HepG2 (cell line): ENCODE results near the gene KLHL12. TPM values are rescaled to one million over a fixed set of nuclear protein-coding genes. Genes with fewer than 3 reads are reported as not detected.

Source experiments
- GATA4 ChIP-seq: sonication (generic); IDR thresholded peaks from 2 replicates; pipeline ENCODE4 v1.6.1; 2016; ENCODE audit warnings: antibody characterized with exemption, low read depth, borderline replicate concordance
- IKZF1 ChIP-seq: fragments of 450-650 bp; IDR thresholded peaks from 2 replicates; pipeline ENCODE4 v1.7.1; 2016
- KDM4B ChIP-seq: sonication (generic); formaldehyde crosslinking; IDR thresholded peaks from 2 replicates; pipeline ENCODE4 v1.4.0; 2020; ENCODE audit warnings: missing genetic modification reagents
- LCORL ChIP-seq, 2 experiments: fragments of 450-650 bp in 1 of 2; sonication (generic) in 1 of 2; formaldehyde crosslinking in 1 of 2; IDR thresholded peaks; 2 replicates each; pipeline versions ENCODE4 v1.5.0 to v1.6.1; 2017 to 2020; ENCODE audit warnings: antibody characterized with exemption in 1 of 2, missing genetic modification reagents in 1 of 2
- NFKB2 ChIP-seq: sonication (generic); formaldehyde crosslinking; IDR thresholded peaks from 2 replicates; pipeline ENCODE4 v1.4.0; 2020; ENCODE audit warnings: missing genetic modification reagents, borderline replicate concordance
- NR0B2 ChIP-seq: sonication (generic); formaldehyde crosslinking; IDR thresholded peaks from 2 replicates; pipeline ENCODE4 v1.4.0; 2020; ENCODE audit warnings: mild to moderate bottlenecking, missing genetic modification reagents
- SALL2 ChIP-seq: sonication (generic); formaldehyde crosslinking; IDR thresholded peaks from 2 replicates; pipeline ENCODE4 v1.8.1; 2023; ENCODE audit warnings: mild to moderate bottlenecking, missing genetic modification reagents, inconsistent platforms
- TBX2 ChIP-seq: sonication (generic); formaldehyde crosslinking; IDR thresholded peaks from 2 replicates; pipeline ENCODE4 v1.5.0; 2020; ENCODE audit warnings: missing genetic modification reagents, mild to moderate bottlenecking, borderline replicate concordance
- XRCC5 ChIP-seq: fragments of 200-400 bp; formaldehyde crosslinking; optimal IDR thresholded peaks from 2 replicates; pipeline ENCODE3; 2017; ENCODE audit warnings: mild to moderate bottlenecking, low read length
- ZFP62 ChIP-seq: sonication (generic); formaldehyde crosslinking; IDR thresholded peaks from 2 replicates; pipeline ENCODE4 v1.4.0; 2020; ENCODE audit warnings: missing genetic modification reagents
- ZFY ChIP-seq: sonication (generic); formaldehyde crosslinking; IDR thresholded peaks from 2 replicates; pipeline ENCODE4 v1.4.0; 2020; ENCODE audit warnings: missing genetic modification reagents
- ZNF17 ChIP-seq: sonication (generic); formaldehyde crosslinking; IDR thresholded peaks from 2 replicates; pipeline ENCODE4 v1.5.0; 2020; ENCODE audit warnings: mild to moderate bottlenecking, missing genetic modification reagents
- polyA plus RNA-seq, 8 experiments: library from polyadenylated mRNA; depleted of rRNA in 3 of 8; stranded (reverse) in 7 of 8; unstranded in 1 of 8; fragments of >200 nt; fragmentation: Illumina TruSeq in 4 of 8; extraction: Trizol in 4 of 8; gene quantifications; 2 replicates each; pipeline versions ENCODE4 v1.2.1 to v1.2.3, GENCODE V29; 2011 to 2016; ENCODE audit warnings: low read depth in 4 of 8, missing spikeins in 1 of 8, mixed read lengths in 1 of 8; ENCODE audit not compliant: insufficient read depth in 1 of 8
- total RNA-seq, 5 experiments: library from RNA; depleted of rRNA; stranded (reverse); fragments of >200 nt; fragmentation: Illumina TruSeq; extraction: Trizol; gene quantifications; 2 replicates each; pipeline ENCODE4 v1.2.3, GENCODE V29; 2016; ENCODE audit warnings: low read depth in 1 of 5
- TF ChIP-seq, protein P1 (sequence below): sonication (generic); formaldehyde crosslinking; IDR thresholded peaks from 2 replicates; pipeline ENCODE4 v1.5.0; 2020; ENCODE audit warnings: mild to moderate bottlenecking, missing genetic modification reagents, borderline replicate concordance
- TF ChIP-seq, protein P2 (sequence below): sonication (generic); formaldehyde crosslinking; IDR thresholded peaks from 2 replicates; pipeline ENCODE4 v1.8.0; 2022; ENCODE audit warnings: missing genetic modification reagents, mild to moderate bottlenecking, inconsistent platforms, borderline replicate concordance
- TF ChIP-seq, protein P3 (sequence below): sonication (generic); formaldehyde crosslinking; IDR thresholded peaks from 2 replicates; pipeline ENCODE4 v1.5.0; 2020; ENCODE audit warnings: missing genetic modification reagents
- TF ChIP-seq, protein P4 (sequence below): IDR thresholded peaks from 2 replicates; pipeline ENCODE4 v1.6.1; 2016; ENCODE audit warnings: mild to moderate bottlenecking
- TF ChIP-seq, protein P5 (sequence below): sonication (generic); formaldehyde crosslinking; IDR thresholded peaks from 2 replicates; pipeline ENCODE4 v1.5.0; 2020; ENCODE audit warnings: missing genetic modification reagents
- TF ChIP-seq, protein P6 (sequence below): sonication (generic); formaldehyde crosslinking; IDR thresholded peaks from 2 replicates; pipeline ENCODE4 v1.5.0; 2020; ENCODE audit warnings: missing genetic modification reagents, mild to moderate bottlenecking, borderline replicate concordance

Gene KLHL12
- total and polyA plus RNA-seq, 2 of the 13 experiments (the other 11 are each of a cell fraction or from before 2014, with no cell fraction given): 19.2 to 25.2 TPM

- TF ChIP-seq, protein P1, sequence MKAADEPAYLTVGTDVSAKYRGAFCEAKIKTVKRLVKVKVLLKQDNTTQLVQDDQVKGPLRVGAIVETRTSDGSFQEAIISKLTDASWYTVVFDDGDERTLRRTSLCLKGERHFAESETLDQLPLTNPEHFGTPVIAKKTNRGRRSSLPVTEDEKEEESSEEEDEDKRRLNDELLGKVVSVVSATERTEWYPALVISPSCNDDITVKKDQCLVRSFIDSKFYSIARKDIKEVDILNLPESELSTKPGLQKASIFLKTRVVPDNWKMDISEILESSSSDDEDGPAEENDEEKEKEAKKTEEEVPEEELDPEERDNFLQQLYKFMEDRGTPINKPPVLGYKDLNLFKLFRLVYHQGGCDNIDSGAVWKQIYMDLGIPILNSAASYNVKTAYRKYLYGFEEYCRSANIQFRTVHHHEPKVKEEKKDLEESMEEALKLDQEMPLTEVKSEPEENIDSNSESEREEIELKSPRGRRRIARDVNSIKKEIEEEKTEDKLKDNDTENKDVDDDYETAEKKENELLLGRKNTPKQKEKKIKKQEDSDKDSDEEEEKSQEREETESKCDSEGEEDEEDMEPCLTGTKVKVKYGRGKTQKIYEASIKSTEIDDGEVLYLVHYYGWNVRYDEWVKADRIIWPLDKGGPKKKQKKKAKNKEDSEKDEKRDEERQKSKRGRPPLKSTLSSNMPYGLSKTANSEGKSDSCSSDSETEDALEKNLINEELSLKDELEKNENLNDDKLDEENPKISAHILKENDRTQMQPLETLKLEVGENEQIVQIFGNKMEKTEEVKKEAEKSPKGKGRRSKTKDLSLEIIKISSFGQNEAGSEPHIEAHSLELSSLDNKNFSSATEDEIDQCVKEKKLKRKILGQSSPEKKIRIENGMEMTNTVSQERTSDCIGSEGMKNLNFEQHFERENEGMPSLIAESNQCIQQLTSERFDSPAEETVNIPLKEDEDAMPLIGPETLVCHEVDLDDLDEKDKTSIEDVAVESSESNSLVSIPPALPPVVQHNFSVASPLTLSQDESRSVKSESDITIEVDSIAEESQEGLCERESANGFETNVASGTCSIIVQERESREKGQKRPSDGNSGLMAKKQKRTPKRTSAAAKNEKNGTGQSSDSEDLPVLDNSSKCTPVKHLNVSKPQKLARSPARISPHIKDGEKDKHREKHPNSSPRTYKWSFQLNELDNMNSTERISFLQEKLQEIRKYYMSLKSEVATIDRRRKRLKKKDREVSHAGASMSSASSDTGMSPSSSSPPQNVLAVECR (CRISPR knock-in tag): 0 out of 2 replicates have a peak, but pooled peaks have one; percentile 5
- TF ChIP-seq, protein P2, sequence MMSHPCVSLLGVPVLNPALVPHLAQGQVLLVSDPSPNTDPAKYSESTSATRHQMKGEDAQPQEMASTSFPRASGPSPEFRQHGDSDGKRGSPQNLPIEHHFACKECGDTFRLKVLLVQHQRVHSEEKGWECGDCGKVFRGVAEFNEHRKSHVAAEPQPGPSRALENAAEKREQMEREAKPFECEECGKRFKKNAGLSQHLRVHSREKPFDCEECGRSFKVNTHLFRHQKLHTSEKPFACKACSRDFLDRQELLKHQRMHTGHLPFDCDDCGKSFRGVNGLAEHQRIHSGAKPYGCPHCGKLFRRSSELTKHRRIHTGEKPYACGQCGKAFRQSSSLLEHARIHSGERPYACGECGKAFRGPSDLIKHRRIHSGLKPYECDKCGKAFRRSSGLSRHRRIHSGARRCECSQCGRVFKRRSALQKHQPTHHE: no peak
- no peak for TF ChIP-seq NR0B2 (CRISPR knock-in tag)
- TF ChIP-seq ZFP62 (CRISPR knock-in tag): no peak
- TF ChIP-seq TBX2 (CRISPR knock-in tag): no peak
- no peak for TF ChIP-seq ZNF17 (CRISPR knock-in tag)
- no peak for TF ChIP-seq IKZF1
- TF ChIP-seq, protein P3, sequence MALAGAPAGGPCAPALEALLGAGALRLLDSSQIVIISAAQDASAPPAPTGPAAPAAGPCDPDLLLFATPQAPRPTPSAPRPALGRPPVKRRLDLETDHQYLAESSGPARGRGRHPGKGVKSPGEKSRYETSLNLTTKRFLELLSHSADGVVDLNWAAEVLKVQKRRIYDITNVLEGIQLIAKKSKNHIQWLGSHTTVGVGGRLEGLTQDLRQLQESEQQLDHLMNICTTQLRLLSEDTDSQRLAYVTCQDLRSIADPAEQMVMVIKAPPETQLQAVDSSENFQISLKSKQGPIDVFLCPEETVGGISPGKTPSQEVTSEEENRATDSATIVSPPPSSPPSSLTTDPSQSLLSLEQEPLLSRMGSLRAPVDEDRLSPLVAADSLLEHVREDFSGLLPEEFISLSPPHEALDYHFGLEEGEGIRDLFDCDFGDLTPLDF (CRISPR knock-in tag): no peak
- no peak for TF ChIP-seq NFKB2 (CRISPR knock-in tag)
- TF ChIP-seq, protein P4, sequence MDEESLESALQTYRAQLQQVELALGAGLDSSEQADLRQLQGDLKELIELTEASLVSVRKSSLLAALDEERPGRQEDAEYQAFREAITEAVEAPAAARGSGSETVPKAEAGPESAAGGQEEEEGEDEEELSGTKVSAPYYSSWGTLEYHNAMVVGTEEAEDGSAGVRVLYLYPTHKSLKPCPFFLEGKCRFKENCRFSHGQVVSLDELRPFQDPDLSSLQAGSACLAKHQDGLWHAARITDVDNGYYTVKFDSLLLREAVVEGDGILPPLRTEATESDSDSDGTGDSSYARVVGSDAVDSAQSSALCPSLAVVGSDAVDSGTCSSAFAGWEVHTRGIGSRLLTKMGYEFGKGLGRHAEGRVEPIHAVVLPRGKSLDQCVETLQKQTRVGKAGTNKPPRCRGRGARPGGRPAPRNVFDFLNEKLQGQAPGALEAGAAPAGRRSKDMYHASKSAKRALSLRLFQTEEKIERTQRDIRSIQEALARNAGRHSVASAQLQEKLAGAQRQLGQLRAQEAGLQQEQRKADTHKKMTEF (CRISPR knock-in tag): 0 out of 2 replicates have a peak, but pooled peaks have one; percentile 3
- no peak for TF ChIP-seq KDM4B (CRISPR knock-in tag)
- TF ChIP-seq XRCC5: peak; percentile 32
- TF ChIP-seq, protein P5, sequence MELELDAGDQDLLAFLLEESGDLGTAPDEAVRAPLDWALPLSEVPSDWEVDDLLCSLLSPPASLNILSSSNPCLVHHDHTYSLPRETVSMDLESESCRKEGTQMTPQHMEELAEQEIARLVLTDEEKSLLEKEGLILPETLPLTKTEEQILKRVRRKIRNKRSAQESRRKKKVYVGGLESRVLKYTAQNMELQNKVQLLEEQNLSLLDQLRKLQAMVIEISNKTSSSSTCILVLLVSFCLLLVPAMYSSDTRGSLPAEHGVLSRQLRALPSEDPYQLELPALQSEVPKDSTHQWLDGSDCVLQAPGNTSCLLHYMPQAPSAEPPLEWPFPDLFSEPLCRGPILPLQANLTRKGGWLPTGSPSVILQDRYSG: no peak
- TF ChIP-seq LCORL (IDR thresholded peaks at IDR 0.05): no peak
- 0 out of 2 replicates have a peak, but pooled peaks have one; percentile 6 for TF ChIP-seq LCORL (CRISPR knock-in tag; IDR thresholded peaks at IDR 0.05)
- peak; percentile 39; the same call in 1 of the 2 replicates for TF ChIP-seq ZFY (CRISPR knock-in tag)
- no peak for TF ChIP-seq SALL2 (CRISPR knock-in tag)
- no peak for TF ChIP-seq GATA4
- TF ChIP-seq, protein P6, sequence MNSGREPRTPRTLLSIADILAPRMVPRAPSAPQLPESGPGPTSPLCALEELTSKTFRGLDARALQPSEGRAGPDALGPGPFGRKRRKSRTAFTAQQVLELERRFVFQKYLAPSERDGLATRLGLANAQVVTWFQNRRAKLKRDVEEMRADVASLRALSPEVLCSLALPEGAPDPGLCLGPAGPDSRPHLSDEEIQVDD: no peak
Measured at GRCh38 chr1:202967684-202968281, 40.7 kb upstream of the KLHL12 start (continued).
